IMR-90 (cell line): ENCODE measurements around the gene CD79B. TPM values are rescaled to one million over a fixed set of nuclear protein-coding genes. Genes with fewer than 3 reads are reported as not detected.
"Not testable (repeated sequence)": the region's sequence is repeated elsewhere in the genome, so short reads cannot be mapped to it uniquely, and the experiment has no call there.

ENCODE experiments used
- ATAC-seq: fragments of 200-7000 bp; cut with Tn5 transposase; 2 replicates; pipeline ENCODE4 v1.9.1; 2020; ENCODE audit warnings: low read depth, mild to moderate bottlenecking, moderate library complexity
- BruUV-seq: library from RNA; stranded (reverse); fragments of 400-500 nt; replicated peaks from 2 replicates; lab custom pipeline; 2021; lab: Mats Ljungman, UMichigan
- CTCF ChIA-PET: fragments of 300-600 bp; formaldehyde crosslinking; extraction: SDS; loops from one replicate; lab custom pipeline; 2021; ENCODE audit warnings: antibody characterized with exemption; lab: Yijun Ruan, JAX
- POLR2A ChIA-PET: fragments of 300-600 bp; sonication (Branson Sonifier 250); formaldehyde crosslinking; loops from one replicate; lab custom pipeline; 2022; ENCODE audit warnings: antibody characterized with exemption; ENCODE audit not compliant: unreplicated experiment; lab: Charles Lee
- DNase-seq: peaks from one replicate; pipeline ENCODE4 v3.0.0; 2013
- H2AFZ ChIP-seq: replicated peaks from 2 replicates; pipeline ENCODE3; 2013; ENCODE audit warnings: low read length, mild to moderate bottlenecking; ENCODE audit not compliant: poor library complexity
- H2AK5ac ChIP-seq: 2 replicates; pipeline ENCODE4 v1.6.1; 2013; ENCODE audit warnings: low read depth, low read length, inconsistent platforms
- H2AK9ac ChIP-seq: replicated peaks from 2 replicates; pipeline ENCODE3; 2013; ENCODE audit warnings: mild to moderate bottlenecking, low read depth, low read length, moderate library complexity; ENCODE audit not compliant: poor library complexity
- H2BK120ac ChIP-seq: 2 replicates; pipeline ENCODE4 v1.6.1; 2013; ENCODE audit warnings: low read depth, low read length, inconsistent platforms
- H2BK15ac ChIP-seq: 3 replicates; pipeline ENCODE4 v1.6.1; 2013; ENCODE audit warnings: low read depth, low read length, inconsistent platforms
- H2BK20ac ChIP-seq: 2 replicates; pipeline ENCODE4 v1.6.1; 2013; ENCODE audit warnings: low read depth, mild to moderate bottlenecking, inconsistent platforms, low read length, moderate library complexity
- H2BK5ac ChIP-seq: 2 replicates; pipeline ENCODE4 v1.6.1; 2013; ENCODE audit warnings: mild to moderate bottlenecking, low read depth, low read length, inconsistent platforms; ENCODE audit not compliant: poor library complexity, severe bottlenecking
- H3K14ac ChIP-seq: replicated peaks from 2 replicates; pipeline ENCODE4 v1.6.1; 2013; ENCODE audit warnings: low read depth, low read length, inconsistent platforms
- H3K18ac ChIP-seq: 2 replicates; pipeline ENCODE4 v1.6.1; 2013; ENCODE audit warnings: low read depth, low read length, control low read depth
- H3K23ac ChIP-seq: 2 replicates; pipeline ENCODE4 v1.6.1; 2013; ENCODE audit warnings: low read depth, low read length, inconsistent platforms
- H3K27ac ChIP-seq: 2 replicates; pipeline ENCODE4 v1.5.1; 2013; ENCODE audit warnings: mild to moderate bottlenecking, control low read depth, low read length; ENCODE audit not compliant: insufficient read depth
- H3K27me3 ChIP-seq: 2 replicates; pipeline ENCODE4 v1.6.1; 2013; ENCODE audit warnings: low read length; ENCODE audit not compliant: control insufficient read depth, insufficient read depth
- H3K36me3 ChIP-seq: 2 replicates; pipeline ENCODE4 v1.6.1; 2013; ENCODE audit warnings: low read length, mixed read lengths; ENCODE audit not compliant: control insufficient read depth, insufficient read depth
- H3K4ac ChIP-seq: 2 replicates; pipeline ENCODE4 v1.6.1; 2013; ENCODE audit warnings: low read depth, low read length, inconsistent platforms
- H3K4me1 ChIP-seq: 2 replicates; pipeline ENCODE4 v1.6.1; 2013; ENCODE audit warnings: low read length, mixed read lengths; ENCODE audit not compliant: control insufficient read depth, insufficient read depth
- H3K4me2 ChIP-seq: 2 replicates; pipeline ENCODE4 v1.6.1; 2013; ENCODE audit warnings: low read depth, mild to moderate bottlenecking, control low read depth, low read length, moderate library complexity
- H3K4me3 ChIP-seq: 2 replicates; pipeline ENCODE4 v1.5.1; 2013; ENCODE audit warnings: low read depth, mild to moderate bottlenecking, control low read depth, low read length, moderate library complexity; ENCODE audit not compliant: insufficient read depth
- H3K56ac ChIP-seq: 2 replicates; pipeline ENCODE4 v1.6.1; 2013; ENCODE audit warnings: low read length, inconsistent platforms; ENCODE audit not compliant: insufficient read depth; ENCODE audit errors: extremely low read depth
- H3K79me1 ChIP-seq, 2 experiments: 2 replicates each; pipeline ENCODE4 v1.6.1; 2013; ENCODE audit warnings: low read length in 2 of 2, inconsistent platforms in 1 of 2, low read depth in 1 of 2
- H3K9ac ChIP-seq: 2 replicates; pipeline ENCODE4 v1.6.1; 2013; ENCODE audit warnings: low read depth, low read length, control low read depth
- H3K9me1 ChIP-seq: 2 replicates; pipeline ENCODE4 v1.6.1; 2013; ENCODE audit warnings: low read length, inconsistent platforms; ENCODE audit not compliant: insufficient read depth
- H3K9me3 ChIP-seq: 2 replicates; pipeline ENCODE4 v1.6.1; 2013; ENCODE audit warnings: low read length; ENCODE audit not compliant: control insufficient read depth, insufficient read depth
- H4K20me1 ChIP-seq: 2 replicates; pipeline ENCODE4 v1.6.1; 2013; ENCODE audit warnings: low read length, inconsistent platforms; ENCODE audit not compliant: insufficient read depth
- H4K5ac ChIP-seq: 2 replicates; pipeline ENCODE4 v1.6.1; 2013; ENCODE audit warnings: mild to moderate bottlenecking, low read depth, low read length, control low read depth
- H4K8ac ChIP-seq, 2 experiments: 2 replicates each; pipeline ENCODE4 v1.6.1; 2013; ENCODE audit warnings: low read depth in 2 of 2, low read length in 2 of 2, control low read depth in 1 of 2, inconsistent platforms in 1 of 2
- H4K91ac ChIP-seq: 2 replicates; pipeline ENCODE4 v1.6.1; 2013; ENCODE audit warnings: low read depth, low read length, inconsistent platforms; ENCODE audit not compliant: insufficient read depth
- WGBS, 2 experiments: methylation state at CpG; one replicate each; pipeline versions ENCODE4 v1.1.5 to v1.1.7; 2013; ENCODE audit warnings: missing lambda C conversion rate in 2 of 2; ENCODE audit not compliant: insufficient read length in 1 of 2; ENCODE audit errors: extremely low coverage in 2 of 2; 5-methylcytosine and 5-hydroxymethylcytosine counted together
- dilution Hi-C: fragments of 300-500 bp; cut with HindIII; formaldehyde crosslinking; loops from one replicate; pipeline ENCODE4 v1.14.3; 2018; ENCODE audit warnings: low sequenced_read_pairs; ENCODE audit not compliant: unreplicated experiment
- in situ Hi-C: fragments of 300-500 bp; cut with MboI; formaldehyde crosslinking; loops from 3 replicates; pipeline ENCODE4 v1.14.3; 2019; ENCODE audit warnings: low sequenced_read_pairs, inconsistent platforms, mixed read lengths
- intact Hi-C: fragments of 100-400 bp; cut with micrococcal nuclease; formaldehyde crosslinking; loops from 2 replicates; pipeline ENCODE4 v1.10.0; 2022
- polyA plus RNA-seq, 3 experiments: library from polyadenylated mRNA; depleted of rRNA; stranded (reverse); fragments of >200 nt; gene quantifications; 2 replicates each; pipeline ENCODE4 v1.2.3, GENCODE V29; 2012; ENCODE audit warnings: low replicate concordance in 1 of 3
- total RNA-seq: library from RNA; depleted of rRNA; stranded (reverse); fragments of >200 nt; gene quantifications from 2 replicates; pipeline ENCODE4 v1.2.3, GENCODE V29; 2012

The CD79B gene
- total and polyA plus RNA-seq, 2 of the 4 experiments (the other 2 are of a cell fraction): not detected

GRCh38 chr17:63915753-63916152 is 16.4 kb downstream of the CD79B start:
- H2AK5ac ChIP-seq, H3K9me1 ChIP-seq, DNase-seq, H2AK9ac ChIP-seq, H3K9ac ChIP-seq, H2AFZ ChIP-seq, dilution Hi-C loops, H3K79me1 ChIP-seq, H3K56ac ChIP-seq, POLR2A ChIA-PET, H2BK20ac ChIP-seq, H3K14ac ChIP-seq, H3K36me3 ChIP-seq, H3K4ac ChIP-seq, H3K4me1 ChIP-seq, H3K27ac ChIP-seq, H4K20me1 ChIP-seq, H2BK120ac ChIP-seq, H3K18ac ChIP-seq, H3K9me3 ChIP-seq, CTCF ChIA-PET, BruUV-seq, H2BK5ac ChIP-seq, ATAC-seq, H2BK15ac ChIP-seq, H3K4me2 ChIP-seq, H4K8ac ChIP-seq, H4K91ac ChIP-seq, H4K5ac ChIP-seq, H3K23ac ChIP-seq, H3K4me3 ChIP-seq: not testable (repeated sequence)
- 74% methylated on average over 8 of the region's 10 CpGs; no CpG with 5 or more reads in 1 of the 2 experiments for WGBS, 2 experiments
- intact Hi-C loops (loop anchor here (10.0 kb wide), 1 partner anchor 369 kb away; no protein-coding TSS in a partner anchor), in situ Hi-C loops (loop anchor here (5.0 to 10.0 kb wide), 3 partner anchors 109 to 369 kb away; partner anchors contain the start of genes ERN1 and ICAM2)
- H3K27me3 ChIP-seq: peaks cover 44% of the 10 kb centered on the region
